Pancreas (tissue), 10 donors: ENCODE results near the gene INTS12. TPM values are rescaled to one million over a fixed set of nuclear protein-coding genes. Genes with fewer than 3 reads are reported as not detected.

Experiments used
- ATAC-seq, 4 donors: fragments of 200-7000 bp; cut with Tn5 transposase; one replicate each; pipeline versions ENCODE4 v1.8.0 to v1.9.1; 2020; ENCODE audit warnings: mild to moderate bottlenecking in 4 of 4, moderate library complexity in 4 of 4
- DNase-seq, 6 donors: peaks; one replicate each; pipeline ENCODE4 v3.0.0-alpha.2; 2020
- FAIRE-seq: peaks from 2 replicates; lab custom pipeline; 2012; peaks lifted over from hg19 to GRCh38; lab: Jason Lieb, UNC
- H3K27ac ChIP-seq, 4 donors: fragments of 200-600 bp; sonication (generic); 1 replicate in 3 of 4; 2 replicates in 1 of 4; pipeline versions ENCODE4 v1.5.0 to v1.8.0; 2020
- H3K27me3 ChIP-seq, 4 donors: fragments of 200-600 bp; one replicate each; pipeline ENCODE4 v1.8.0; 2021
- H3K36me3 ChIP-seq, 3 donors: fragments of 200-600 bp; sonication (generic) in 1 of 3; one replicate each; pipeline versions ENCODE4 v1.5.0 to v1.8.0; 2020 to 2021
- H3K4me1 ChIP-seq, 3 donors: fragments of 200-600 bp; one replicate each; pipeline ENCODE4 v1.8.0; 2021
- H3K4me3 ChIP-seq, 4 donors: fragments of 200-600 bp; sonication (generic) in 2 of 4; one replicate each; pipeline versions ENCODE4 v1.5.0 to v1.8.0; 2020 to 2021
- H3K9me3 ChIP-seq, 4 donors: fragments of 200-600 bp; one replicate each; pipeline ENCODE4 v1.8.0; 2021
- CTCF ChIP-seq, 4 donors: fragments of 200-600 bp; sonication (generic) in 3 of 4; IDR thresholded peaks; one replicate each; pipeline versions ENCODE4 v1.5.0 to v1.8.0; 2021; ENCODE audit warnings: antibody characterized with exemption in 4 of 4
- WGBS, 2 donors: extraction: QIAGEN DNeasy Blood & Tissue Kit; methylation state at CpG; one replicate each; pipeline ENCODE4 v1.1.7; 2013; 5-methylcytosine and 5-hydroxymethylcytosine counted together
- intact Hi-C, 3 donors: fragments of 100-400 bp; cut with DNase I; formaldehyde crosslinking; loops; one replicate each; pipeline versions ENCODE4 v1.11.1 to v1.14.2; 2022
- polyA plus RNA-seq, 2 donors: library from polyadenylated mRNA; stranded (reverse); fragments of 200-250 nt; gene quantifications; one replicate each; pipeline ENCODE4 v1.2.3, GENCODE V29; 2013
- total RNA-seq, 6 donors: library from RNA; stranded (reverse); fragmentation: NEBNext Ultra II Directional in 4 of 6; extraction: Animal tissue kit (Norgen Biotek cat#: 25700) in 4 of 6; gene quantifications; one replicate each; pipeline versions ENCODE4 v1.2.1 to v1.2.4, GENCODE V29; 2021 to 2023
- donor health status: healthy with polysubstance abuse.
- donor health status: DM: no; HTN: no; CAD: no; lungs with moderate emphysema.
- donor health status: DM: no; HTN: no; CAD: no.
- donor health status: control.
- donor health status: control.
- donor health status: Bipolar disorder and iron deficiency.
- donor health status: DM: yes; HTN: yes; CAD: no.
- donor health status: DM: no; HTN: no; CAD: no.
- donor health status: DM: no; HTN: no; CAD: no.
- donor health status: DM: yes; HTN: yes; CAD: no.

The INTS12 gene
- total and polyA plus RNA-seq, 8 donors: 5.3 to 12.8 (median 7.0) TPM

DNA sequence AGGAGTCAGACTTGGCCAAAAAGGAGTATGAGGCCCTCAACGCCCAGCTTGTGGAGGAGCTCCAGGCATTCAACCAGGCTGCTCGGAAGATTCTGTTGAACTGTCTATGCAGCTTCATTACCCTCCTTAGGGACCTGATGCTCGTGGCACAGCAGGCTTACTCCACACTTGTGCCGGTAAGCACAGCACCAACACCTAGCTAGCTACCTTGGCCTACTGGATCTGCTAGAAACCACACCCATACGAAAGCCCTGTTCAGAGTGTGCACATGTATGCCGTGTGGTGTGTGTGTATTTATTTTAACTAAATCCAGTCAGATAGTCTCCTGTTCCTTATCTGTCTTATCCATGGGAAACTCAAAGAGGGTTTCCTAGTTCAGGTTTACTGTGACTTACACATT lies 49.3 kb downstream of the INTS12 start:
- no peak for TF ChIP-seq CTCF (IDR thresholded peaks at IDR 0.05)
- ATAC-seq: no peak
- Histone ChIP-seq H3K27ac (no peak overlapping the region), H3K4me1 (no peaks in the 10 kb centered on the region), H3K27me3 (no peaks in the 10 kb centered on the region), H3K9me3 (no peaks in the 10 kb centered on the region), H3K36me3 (peaks cover 0 to 21% (median 0%) of the 10 kb centered on the region in 3 donors), H3K4me3 (no peak overlapping the region)
- no peak for FAIRE-seq
- intact Hi-C loops: no loop called here
- 71 to 72% methylated on average over 6 of the region's 6 CpGs for WGBS, 2 donors
- no peak for DNase-seq

DNA sequence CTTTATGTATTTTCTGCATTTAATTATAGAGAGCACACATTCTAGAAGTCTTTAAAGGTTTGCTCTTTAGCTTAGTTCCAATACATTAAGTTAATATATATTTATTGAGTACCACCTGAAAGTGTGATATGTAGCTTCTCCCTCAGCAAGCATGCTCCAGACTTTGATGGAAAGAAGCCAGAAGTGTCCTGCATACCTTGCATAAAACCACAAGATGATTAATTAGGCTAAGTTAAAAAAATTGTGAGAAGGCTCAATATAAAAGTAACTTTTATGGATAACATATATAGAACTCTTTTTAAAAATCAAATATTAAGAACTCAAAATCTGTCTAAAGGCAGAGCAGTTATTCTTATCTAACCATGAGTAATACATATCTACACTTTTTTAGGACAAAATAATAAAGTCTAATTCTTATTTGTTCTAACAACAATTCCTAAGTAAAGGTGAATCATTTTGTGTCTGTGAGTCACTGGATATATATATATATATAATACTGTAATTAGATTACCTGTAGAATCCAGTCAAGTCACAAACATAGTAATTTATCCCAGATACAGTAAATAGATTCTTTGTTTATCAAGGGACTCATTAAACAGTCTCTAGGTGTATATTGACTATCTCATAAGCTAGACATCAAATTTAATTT lies 51.2 kb downstream of the INTS12 start:
- no peak for TF ChIP-seq CTCF (IDR thresholded peaks at IDR 0.05)
- peaks cover 0 to 24% (median 0%) of the 10 kb centered on the region in 3 donors for H3K36me3 ChIP-seq
- H3K4me1 ChIP-seq: no peaks in the 10 kb centered on the region
- FAIRE-seq: no peak
- intact Hi-C loops: no loop called here
- H3K4me3 ChIP-seq: no peak overlapping the region
- no peak overlapping the region for H3K27ac ChIP-seq
- H3K27me3 ChIP-seq: no peaks in the 10 kb centered on the region
- ATAC-seq: no peak
- H3K9me3 ChIP-seq: no peaks in the 10 kb centered on the region
- no peak for DNase-seq

- Histone ChIP-seq H3K36me3 (peaks cover 0 to 16% (median 0%) of the 10 kb centered on the region in 3 donors), H3K4me1 (no peaks in the 10 kb centered on the region), H3K4me3 (no peak overlapping the region), H3K27ac (no peak overlapping the region), H3K27me3 (no peaks in the 10 kb centered on the region), H3K9me3 (no peaks in the 10 kb centered on the region)
- intact Hi-C loops: no loop called here
- no peak for FAIRE-seq
- TF ChIP-seq CTCF (IDR thresholded peaks at IDR 0.05): no peak
- 60 to 62% methylated on average over 4 of the region's 4 CpGs for WGBS, 2 donors
- no peak for DNase-seq
- ATAC-seq: peak in 2 of 4 donors; percentile 24 to 36
These were observed 56.1 kb downstream of the INTS12 start for GRCh38 chr4:105652286-105652888.

DNA sequence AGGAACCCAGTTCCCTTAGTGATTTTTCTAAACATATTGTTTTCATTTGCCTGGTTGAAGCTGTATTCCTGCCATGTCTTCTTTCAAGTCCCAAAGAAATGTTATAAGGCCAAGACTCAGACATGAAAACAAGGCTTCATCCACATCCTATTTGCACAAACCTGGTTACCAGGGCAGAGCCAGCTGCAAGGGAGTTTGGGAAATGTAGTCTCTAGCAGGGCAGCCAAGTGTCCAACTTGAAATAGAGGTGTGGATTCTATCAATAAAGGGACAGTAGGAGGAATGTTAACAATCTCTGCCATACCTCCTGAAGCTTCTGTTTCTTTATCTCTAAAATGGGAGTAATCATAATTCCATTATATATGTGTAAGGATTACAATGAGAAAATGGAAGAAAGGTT lies 56.6 kb downstream of the INTS12 start:
- no peak for TF ChIP-seq CTCF (IDR thresholded peaks at IDR 0.05)
- no peaks in the 10 kb centered on the region for H3K9me3 ChIP-seq
- DNase-seq (no peak), ATAC-seq (peak in 2 of 4 donors; percentile 20 to 25), FAIRE-seq (no peak)
- intact Hi-C loops: no loop called here
- no peaks in the 10 kb centered on the region for H3K4me1 ChIP-seq
- no peak overlapping the region for H3K4me3 ChIP-seq
- no peaks in the 10 kb centered on the region for H3K27me3 ChIP-seq
- H3K27ac ChIP-seq: no peak overlapping the region
- H3K36me3 ChIP-seq: peaks cover 0 to 16% (median 0%) of the 10 kb centered on the region in 3 donors

DNA sequence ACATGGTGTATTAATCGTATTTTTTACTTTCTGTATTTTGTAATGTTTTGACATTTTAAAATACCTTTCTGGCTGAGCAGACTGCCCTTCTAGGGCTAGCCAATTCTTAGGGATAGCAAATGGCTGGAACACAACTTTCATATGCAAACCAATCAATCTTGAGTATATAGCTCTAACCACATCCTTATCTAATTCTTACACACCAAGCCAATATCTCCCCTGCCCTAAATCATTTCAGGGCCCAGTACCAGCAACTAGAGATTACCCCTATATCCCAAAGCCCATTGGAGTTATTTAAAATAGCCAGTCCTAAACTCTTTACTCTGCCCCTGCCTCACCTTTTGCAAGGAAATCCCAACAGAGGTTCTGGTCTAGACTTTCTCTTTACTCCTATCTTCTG lies 58.3 kb downstream of the INTS12 start:
- Histone ChIP-seq H3K9me3 (no peaks in the 10 kb centered on the region), H3K36me3 (peaks cover 0 to 5% (median 0%) of the 10 kb centered on the region in 3 donors), H3K4me1 (no peaks in the 10 kb centered on the region), H3K27me3 (no peaks in the 10 kb centered on the region), H3K27ac (no peak overlapping the region), H3K4me3 (no peak overlapping the region)
- WGBS, 2 donors: 84 to 97% methylated on average over 1 of the region's 1 CpG
- intact Hi-C loops: no loop called here
- DNase-seq (no peak), FAIRE-seq (no peak), ATAC-seq (no peak)
- TF ChIP-seq CTCF (IDR thresholded peaks at IDR 0.05): no peak
